Prostate gland (tissue), 2 donors: ENCODE results near the gene ILDR2. TPM values are rescaled to one million over a fixed set of nuclear protein-coding genes. Genes with fewer than 3 reads are reported as not detected.

Source experiments
- DNase-seq: peaks from one replicate; pipeline ENCODE4 v3.0.0-alpha.2; 2019; ENCODE audit warnings: low spot score
- H3K27ac ChIP-seq, 2 donors: fragments of 200-600 bp; sonication (generic); 2 replicates each; pipeline ENCODE4 v1.5.1; 2017 to 2019
- H3K27me3 ChIP-seq: fragments of 200-600 bp; sonication (generic); replicated peaks from 2 replicates; pipeline ENCODE4 v1.5.1; 2019; ENCODE audit not compliant: insufficient read depth
- H3K36me3 ChIP-seq, 2 donors: fragments of 200-600 bp; sonication (generic); 1 replicate in 1 of 2; 2 replicates in 1 of 2; pipeline versions ENCODE4 v1.5.1 to v1.8.1; 2017 to 2019
- H3K4me1 ChIP-seq: fragments of 200-600 bp; sonication (generic); replicated peaks from 2 replicates; pipeline ENCODE4 v1.5.1; 2019
- H3K4me3 ChIP-seq, 2 donors: fragments of 200-600 bp; sonication (generic); 2 replicates each; pipeline ENCODE4 v1.5.1; 2017 to 2019
- H3K9me3 ChIP-seq: fragments of 200-600 bp; sonication (generic); 2 replicates; pipeline ENCODE4 v1.5.1; 2017
- POLR2A ChIP-seq: fragments of 450-650 bp; IDR thresholded peaks from one replicate; pipeline ENCODE4 v1.6.1; 2016; ENCODE audit warnings: antibody characterized with exemption, mild to moderate bottlenecking
- POLR2AphosphoS5 ChIP-seq: sonication (generic); formaldehyde crosslinking; IDR thresholded peaks from one replicate; pipeline ENCODE4 v1.6.1; 2017; ENCODE audit warnings: antibody characterized with exemption
- WGBS: methylation state at CpG from one replicate; pipeline ENCODE4 v1.1.5; 2018; 5-methylcytosine and 5-hydroxymethylcytosine counted together
- intact Hi-C: fragments of 100-400 bp; cut with DNase I; formaldehyde crosslinking; loops from one replicate; pipeline ENCODE4 v1.14.2; 2022
- total RNA-seq, 2 donors: library from RNA; depleted of rRNA; stranded (reverse); fragments of >200 nt; gene quantifications; one replicate each; pipeline ENCODE4 v1.1.0, GENCODE V29; 2016
- TF ChIP-seq, protein P1 (sequence below), 4 experiments: fragments of 200-600 bp in 2 of 4; fragments of 450-650 bp in 2 of 4; sonication (generic) in 2 of 4; IDR thresholded peaks; 1 replicate in 3 of 4; 2 replicates in 1 of 4; pipeline ENCODE4 v1.5.1; 2016 to 2019; ENCODE audit warnings: antibody characterized with exemption in 4 of 4, mild to moderate bottlenecking in 2 of 4, moderate library complexity in 2 of 4

Gene ILDR2
- total RNA-seq, 2 donors from 2014 or later = 3.2 to 175 TPM

DNA sequence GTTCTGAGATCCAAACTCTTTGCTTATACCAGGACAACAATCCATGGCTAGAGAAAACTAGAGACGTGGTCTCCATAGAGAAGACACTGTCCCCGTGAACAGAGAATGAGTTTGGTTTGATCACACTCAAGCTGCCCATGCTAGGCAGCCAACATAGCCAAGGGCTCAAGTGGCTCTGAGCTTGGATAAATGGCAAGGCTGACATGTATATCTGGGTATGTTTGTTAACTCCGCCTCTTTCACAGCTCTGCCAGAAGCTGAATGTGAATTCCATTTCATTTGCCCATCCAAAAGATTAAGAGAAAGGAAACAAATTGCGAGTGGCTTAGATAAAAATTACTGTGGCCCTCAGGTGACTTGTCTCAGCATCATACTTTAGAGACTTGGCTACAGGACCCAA, 38.0 kb downstream of the ILDR2 start:
- H3K4me3 ChIP-seq = no peak overlapping the region
- H3K4me1 ChIP-seq = no peaks in the 10 kb centered on the region
- H3K36me3 ChIP-seq = no peaks in the 10 kb centered on the region
- H3K9me3 ChIP-seq = no peaks in the 10 kb centered on the region
- TF ChIP-seq, protein P1, sequence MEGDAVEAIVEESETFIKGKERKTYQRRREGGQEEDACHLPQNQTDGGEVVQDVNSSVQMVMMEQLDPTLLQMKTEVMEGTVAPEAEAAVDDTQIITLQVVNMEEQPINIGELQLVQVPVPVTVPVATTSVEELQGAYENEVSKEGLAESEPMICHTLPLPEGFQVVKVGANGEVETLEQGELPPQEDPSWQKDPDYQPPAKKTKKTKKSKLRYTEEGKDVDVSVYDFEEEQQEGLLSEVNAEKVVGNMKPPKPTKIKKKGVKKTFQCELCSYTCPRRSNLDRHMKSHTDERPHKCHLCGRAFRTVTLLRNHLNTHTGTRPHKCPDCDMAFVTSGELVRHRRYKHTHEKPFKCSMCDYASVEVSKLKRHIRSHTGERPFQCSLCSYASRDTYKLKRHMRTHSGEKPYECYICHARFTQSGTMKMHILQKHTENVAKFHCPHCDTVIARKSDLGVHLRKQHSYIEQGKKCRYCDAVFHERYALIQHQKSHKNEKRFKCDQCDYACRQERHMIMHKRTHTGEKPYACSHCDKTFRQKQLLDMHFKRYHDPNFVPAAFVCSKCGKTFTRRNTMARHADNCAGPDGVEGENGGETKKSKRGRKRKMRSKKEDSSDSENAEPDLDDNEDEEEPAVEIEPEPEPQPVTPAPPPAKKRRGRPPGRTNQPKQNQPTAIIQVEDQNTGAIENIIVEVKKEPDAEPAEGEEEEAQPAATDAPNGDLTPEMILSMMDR (IDR thresholded peaks at IDR 0.05) = no peak
- no peak for TF ChIP-seq POLR2AphosphoS5
- no peak for TF ChIP-seq POLR2A
- H3K27ac ChIP-seq = no peak overlapping the region
- WGBS = 76% methylated on average over 4 of the region's 4 CpGs
- intact Hi-C loops = no loop called here
- DNase-seq = no peak
- no peaks in the 10 kb centered on the region for H3K27me3 ChIP-seq

DNA sequence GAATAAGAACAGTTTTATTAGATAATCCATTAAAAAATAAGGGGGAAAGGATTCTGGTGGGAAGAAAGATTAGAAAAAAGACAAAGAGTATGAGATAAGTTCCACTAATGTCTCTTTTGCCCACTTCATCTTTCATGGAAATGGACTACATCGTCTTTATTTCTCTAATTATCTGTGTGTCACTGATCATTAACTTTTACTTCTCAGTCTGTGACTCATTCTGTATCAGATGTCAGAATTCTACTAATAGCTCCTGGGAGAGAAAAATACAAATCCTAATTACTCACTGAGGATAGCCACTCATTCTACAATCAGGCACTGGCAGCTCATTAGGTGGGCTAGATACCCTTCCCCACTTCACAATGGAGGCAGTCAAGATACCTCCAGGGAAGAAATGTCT, 41.7 kb downstream of the ILDR2 start:
- TF ChIP-seq POLR2AphosphoS5 (no peak), POLR2A (no peak)
- TF ChIP-seq, protein P1 (IDR thresholded peaks at IDR 0.05) = no peak
- DNase-seq = no peak
- no peaks in the 10 kb centered on the region for H3K9me3 ChIP-seq
- no peaks in the 10 kb centered on the region for H3K4me1 ChIP-seq
- H3K4me3 ChIP-seq = no peak overlapping the region
- WGBS = 81% methylated on average over 1 of the region's 1 CpG
- H3K27ac ChIP-seq = no peak overlapping the region
- no peaks in the 10 kb centered on the region for H3K27me3 ChIP-seq
- intact Hi-C loops = no loop called here
- no peaks in the 10 kb centered on the region for H3K36me3 ChIP-seq

DNA sequence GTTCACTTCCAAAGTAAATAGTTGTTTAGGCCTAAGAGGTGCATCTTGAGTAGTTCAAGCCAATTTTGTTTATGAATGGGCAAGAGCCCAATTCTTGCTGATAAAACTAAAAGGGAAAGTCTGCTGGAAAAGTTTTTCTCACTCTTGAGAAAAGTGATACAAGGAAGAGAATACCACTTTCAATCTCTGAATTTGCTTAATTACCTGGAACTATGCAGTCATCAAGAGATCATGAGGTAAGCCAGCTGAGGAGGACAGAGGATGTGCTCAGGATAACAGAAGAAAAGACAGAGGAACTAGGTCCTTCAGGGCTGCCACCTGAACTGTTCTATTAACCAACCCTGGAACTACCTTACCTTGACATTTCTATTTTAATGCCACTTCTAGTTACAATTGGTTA, 42.2 kb downstream of the ILDR2 start:
- no peak overlapping the region for H3K4me3 ChIP-seq
- H3K27me3 ChIP-seq = no peaks in the 10 kb centered on the region
- intact Hi-C loops = no loop called here
- no peaks in the 10 kb centered on the region for H3K36me3 ChIP-seq
- TF ChIP-seq POLR2A = no peak
- TF ChIP-seq, protein P1 (IDR thresholded peaks at IDR 0.05) = no peak
- no peak for TF ChIP-seq POLR2AphosphoS5
- H3K27ac ChIP-seq = no peak overlapping the region
- no peak for DNase-seq
- no peaks in the 10 kb centered on the region for H3K4me1 ChIP-seq
- H3K9me3 ChIP-seq = no peaks in the 10 kb centered on the region

DNA sequence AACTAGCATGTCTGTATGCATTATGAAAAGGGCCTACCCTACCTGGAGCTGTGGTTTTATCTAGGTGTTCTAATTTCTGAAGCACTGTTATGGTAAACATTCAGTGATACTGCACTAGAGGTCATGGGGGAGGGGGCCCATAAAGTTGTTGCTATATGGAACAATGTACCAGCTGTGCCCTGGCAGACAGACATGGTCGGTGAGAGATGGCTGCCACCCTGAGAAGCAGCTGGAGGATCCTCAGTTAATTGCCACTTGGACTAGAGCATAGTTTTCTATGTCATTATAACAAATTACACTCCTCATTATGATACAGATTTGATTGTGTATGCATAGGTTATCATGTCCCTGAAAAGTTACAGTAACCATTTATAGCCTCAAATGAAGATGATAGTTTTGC, 45.4 kb downstream of the ILDR2 start:
- intact Hi-C loops = no loop called here
- Histone ChIP-seq H3K4me3 (no peak overlapping the region), H3K27me3 (no peaks in the 10 kb centered on the region), H3K9me3 (no peaks in the 10 kb centered on the region), H3K4me1 (no peaks in the 10 kb centered on the region), H3K36me3 (no peaks in the 10 kb centered on the region), H3K27ac (no peak overlapping the region)
- TF ChIP-seq, protein P1 (IDR thresholded peaks at IDR 0.05) = no peak
- TF ChIP-seq POLR2A (no peak), POLR2AphosphoS5 (no peak)
- no peak for DNase-seq
- WGBS = 85% methylated on average over 1 of the region's 1 CpG

DNA sequence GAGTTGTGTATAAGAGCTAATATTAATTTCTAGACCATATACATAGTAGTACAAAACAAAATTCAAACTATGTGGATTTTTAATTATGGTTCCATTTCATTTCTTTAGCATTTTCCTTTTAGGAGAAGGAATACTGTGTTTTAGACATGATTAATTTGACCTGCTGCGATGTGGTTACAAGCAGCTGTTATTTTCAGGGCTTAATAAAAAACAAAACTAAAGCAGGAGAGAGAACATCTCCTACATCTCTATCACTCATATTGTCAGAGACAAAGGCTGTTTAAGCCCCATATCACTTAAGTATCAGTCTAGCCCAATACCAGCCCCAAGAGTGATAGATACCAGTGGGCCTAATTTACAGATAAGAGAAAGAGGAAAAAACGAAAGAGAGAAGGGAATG, 47.6 kb downstream of the ILDR2 start:
- H3K27ac ChIP-seq = no peak overlapping the region
- WGBS = 92% methylated on average over 2 of the region's 2 CpGs

More for the DNA sequence above, 47.6 kb downstream of the ILDR2 start:
- H3K4me1 ChIP-seq = no peaks in the 10 kb centered on the region
- H3K4me3 ChIP-seq = no peak overlapping the region
- H3K36me3 ChIP-seq = no peaks in the 10 kb centered on the region
- no peaks in the 10 kb centered on the region for H3K9me3 ChIP-seq
- DNase-seq = no peak
- TF ChIP-seq, protein P1 (IDR thresholded peaks at IDR 0.05) = no peak
- no peak for TF ChIP-seq POLR2AphosphoS5
- no peak for TF ChIP-seq POLR2A
- intact Hi-C loops = no loop called here
- no peaks in the 10 kb centered on the region for H3K27me3 ChIP-seq
